Parathyroid adenoma (tissue), 2 donors: ENCODE results near the gene IGF1R.

Experiments used
- H2AFZ ChIP-seq: fragments of 300-600 bp; sonication (generic); one replicate; pipeline ENCODE4 v1.7.0; 2017; ENCODE audit warnings: antibody characterized with exemption, mild to moderate bottlenecking
- H3K27ac ChIP-seq: fragments of 300-600 bp; sonication (generic); one replicate; pipeline ENCODE4 v1.7.0; 2017
- H3K27me3 ChIP-seq: fragments of 300-600 bp; sonication (generic); one replicate; pipeline ENCODE4 v1.7.0; 2017; ENCODE audit warnings: low read length; ENCODE audit not compliant: control insufficient read depth, insufficient read depth
- H3K36me3 ChIP-seq: fragments of 300-600 bp; sonication (generic); one replicate; pipeline ENCODE4 v1.7.0; 2017; ENCODE audit warnings: low read length; ENCODE audit not compliant: control insufficient read depth, insufficient read depth
- H3K4me1 ChIP-seq: fragments of 300-600 bp; sonication (generic); one replicate; pipeline ENCODE4 v1.7.0; 2017; ENCODE audit warnings: control low read depth
- H3K4me2 ChIP-seq: fragments of 300-600 bp; sonication (generic); one replicate; pipeline ENCODE4 v1.7.0; 2017; ENCODE audit warnings: low read length
- H3K4me3 ChIP-seq: fragments of 300-600 bp; sonication (generic); one replicate; pipeline ENCODE4 v1.7.0; 2017; ENCODE audit warnings: low read depth, low read length
- H3K79me2 ChIP-seq: fragments of 300-600 bp; sonication (generic); one replicate; pipeline ENCODE4 v1.7.0; 2017; ENCODE audit warnings: control low read depth
- H3K9ac ChIP-seq: fragments of 300-600 bp; sonication (generic); one replicate; pipeline ENCODE4 v1.7.0; 2017; ENCODE audit warnings: mild to moderate bottlenecking
- H3K9me3 ChIP-seq: fragments of 300-600 bp; sonication (generic); one replicate; pipeline ENCODE4 v1.7.0; 2017; ENCODE audit warnings: low read length; ENCODE audit not compliant: control insufficient read depth
- CTCF ChIP-seq: fragments of 300-600 bp; sonication (generic); IDR thresholded peaks from one replicate; pipeline ENCODE4 v1.7.0; 2017; ENCODE audit warnings: antibody characterized with exemption, mild to moderate bottlenecking
- donor health status: primary hyperparathyroidism.

Gene IGF1R

GRCh38 chr15:98834976-98835375, 186.6 kb downstream of the IGF1R start:
- Histone ChIP-seq H3K79me2 (peaks cover 2% of the 10 kb centered on the region), H3K4me3 (no peak overlapping the region), H3K27me3 (no peaks in the 10 kb centered on the region), H3K9me3 (no peaks in the 10 kb centered on the region), H3K4me1 (no peaks in the 10 kb centered on the region), H3K27ac (no peak overlapping the region), H3K4me2 (no peak overlapping the region), H3K36me3 (no peaks in the 10 kb centered on the region), H3K9ac (no peak overlapping the region), H2AFZ (no peak overlapping the region)
- no peak for TF ChIP-seq CTCF

GRCh38 chr15:98835876-98836275, 187.5 kb downstream of the IGF1R start:
- no peak overlapping the region for H3K27ac ChIP-seq
- no peak overlapping the region for H3K4me2 ChIP-seq
- H3K4me1 ChIP-seq, result no peaks in the 10 kb centered on the region
- H3K9ac ChIP-seq, result no peak overlapping the region
- H3K9me3 ChIP-seq, result no peaks in the 10 kb centered on the region
- H3K79me2 ChIP-seq, result peaks cover 2% of the 10 kb centered on the region
- no peaks in the 10 kb centered on the region for H3K36me3 ChIP-seq
- H2AFZ ChIP-seq, result no peak overlapping the region
- no peak overlapping the region for H3K4me3 ChIP-seq
- H3K27me3 ChIP-seq, result no peaks in the 10 kb centered on the region
- no peak for TF ChIP-seq CTCF

- H3K4me2 ChIP-seq, result no peak overlapping the region
- H3K27ac ChIP-seq, result no peak overlapping the region
- H3K27me3 ChIP-seq, result no peaks in the 10 kb centered on the region
- TF ChIP-seq CTCF, result no peak
- no peaks in the 10 kb centered on the region for H3K79me2 ChIP-seq
- H3K4me1 ChIP-seq, result no peaks in the 10 kb centered on the region
- H3K9me3 ChIP-seq, result no peaks in the 10 kb centered on the region
- H3K36me3 ChIP-seq, result no peaks in the 10 kb centered on the region
- no peak overlapping the region for H2AFZ ChIP-seq
- no peak overlapping the region for H3K4me3 ChIP-seq
- H3K9ac ChIP-seq, result no peak overlapping the region
These were observed 190.3 kb downstream of the IGF1R start for GRCh38 chr15:98838387-98839259.

GRCh38 chr15:98840053-98840452, 191.7 kb downstream of the IGF1R start:
- H3K27ac ChIP-seq, result no peak overlapping the region

More at GRCh38 chr15:98840053-98840452, 191.7 kb downstream of the IGF1R start:
- no peaks in the 10 kb centered on the region for H3K9me3 ChIP-seq
- H2AFZ ChIP-seq, result no peak overlapping the region
- TF ChIP-seq CTCF, result no peak
- H3K27me3 ChIP-seq, result no peaks in the 10 kb centered on the region
- H3K4me1 ChIP-seq, result no peaks in the 10 kb centered on the region
- H3K36me3 ChIP-seq, result no peaks in the 10 kb centered on the region
- no peak overlapping the region for H3K4me2 ChIP-seq
- no peak overlapping the region for H3K9ac ChIP-seq
- no peaks in the 10 kb centered on the region for H3K79me2 ChIP-seq
- H3K4me3 ChIP-seq, result no peak overlapping the region
